Fibroblast of mammary gland (primary cell): ENCODE results near the gene CHSY3.

ENCODE experiments used
- DNase-seq: peaks from one replicate; pipeline ENCODE4 v3.0.0-alpha.2; 2010; ENCODE audit warnings: low read depth
- H3K4me3 ChIP-seq: 2 replicates; pipeline ENCODE4 v1.5.1; 2011; ENCODE audit warnings: low read depth, mild to moderate bottlenecking, low read length, moderate library complexity; ENCODE audit not compliant: control insufficient read depth
- CTCF ChIP-seq: conservative IDR thresholded peaks from 2 replicates; pipeline ENCODE4 v1.5.1; 2011; ENCODE audit warnings: low read depth, low read length, inconsistent platforms; ENCODE audit not compliant: control insufficient read depth, insufficient read depth

Gene CHSY3

GRCh38 chr5:129912601-129913255 lies 8.5 kb downstream of the CHSY3 start:
- DNase-seq: no peak
- TF ChIP-seq CTCF: no peak
- no peak overlapping the region for H3K4me3 ChIP-seq

DNA sequence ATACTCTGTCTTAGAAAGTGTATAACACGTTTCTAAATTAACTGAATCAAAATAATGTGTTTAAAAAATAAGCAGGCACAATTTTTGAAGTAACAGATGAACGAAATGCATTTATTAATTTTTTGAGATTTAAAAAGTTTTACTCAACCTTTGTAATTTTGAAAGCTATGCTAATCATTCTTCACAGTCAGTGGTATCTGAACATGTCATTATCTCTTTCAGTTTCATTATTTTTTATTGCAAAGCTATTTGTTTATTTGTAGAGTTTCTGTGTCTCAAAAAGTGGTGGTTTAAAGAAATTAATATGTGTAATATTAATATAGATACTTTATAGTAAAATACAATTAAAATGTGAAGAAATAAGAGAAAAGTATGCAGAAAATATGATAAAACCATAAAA lies 11.2 kb downstream of the CHSY3 start:
- no peak overlapping the region for H3K4me3 ChIP-seq
- TF ChIP-seq CTCF: no peak
- DNase-seq: no peak

- peak; percentile 32 for DNase-seq
- no peak overlapping the region for H3K4me3 ChIP-seq
- TF ChIP-seq CTCF: no peak
Observed at GRCh38 chr5:129917224-129917623, 13.0 kb downstream of the CHSY3 start.

GRCh38 chr5:129921204-129921603 lies 16.9 kb downstream of the CHSY3 start:
- no peak overlapping the region for H3K4me3 ChIP-seq
- TF ChIP-seq CTCF: no peak
- no peak for DNase-seq

GRCh38 chr5:129930221-129930620 lies 26.0 kb downstream of the CHSY3 start:
- no peak for DNase-seq
- TF ChIP-seq CTCF: no peak
- no peak overlapping the region for H3K4me3 ChIP-seq

DNA sequence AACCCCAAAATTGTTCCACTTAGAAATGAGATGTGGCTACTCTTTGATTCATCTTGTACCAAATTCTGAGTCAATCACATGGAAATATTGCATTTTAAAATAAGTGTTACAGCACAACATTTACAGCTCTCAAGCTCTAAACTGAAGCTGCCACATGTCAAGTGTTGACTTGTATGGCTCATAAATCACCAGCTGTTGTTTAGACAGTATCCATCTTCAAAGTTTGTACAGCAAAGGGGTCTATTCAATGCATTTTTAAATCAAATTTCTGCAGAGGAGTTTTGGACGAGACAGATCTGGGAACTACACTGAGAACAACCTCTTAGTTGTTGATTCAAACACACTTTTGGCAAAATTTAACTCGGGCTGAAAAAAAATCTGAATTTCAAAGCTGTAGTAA lies 31.4 kb downstream of the CHSY3 start:
- no peak for TF ChIP-seq CTCF

GRCh38 chr5:129938077-129938476 lies 33.8 kb downstream of the CHSY3 start:
- no peak for TF ChIP-seq CTCF
- H3K4me3 ChIP-seq: no peak overlapping the region
- DNase-seq: no peak

More for the DNA sequence above, 31.4 kb downstream of the CHSY3 start:
- DNase-seq: no peak
- no peak overlapping the region for H3K4me3 ChIP-seq
